OCI-LY7 (cell line): ENCODE data around the gene TTC28.

Source experiments
- EZH2phosphoT487 ChIP-seq: fragments of 200-600 bp; sonication (generic); IDR thresholded peaks from 2 replicates; pipeline ENCODE4 v1.6.1; 2018; ENCODE audit warnings: low read depth, borderline replicate concordance, mild to moderate bottlenecking, mixed run types, antibody characterized with exemption, low read length, moderate library complexity, mixed read lengths
- TF ChIP-seq, protein P1 (sequence below): fragments of 200-600 bp; sonication (generic); conservative IDR thresholded peaks from 2 replicates; pipeline ENCODE4 v1.5.1; 2014; ENCODE audit warnings: mild to moderate bottlenecking, antibody characterized with exemption, low read length, moderate library complexity, mixed read lengths

GRCh38 chr22:28068826-28069225, 610.8 kb downstream of the TTC28 start:
- TF ChIP-seq, protein P1, sequence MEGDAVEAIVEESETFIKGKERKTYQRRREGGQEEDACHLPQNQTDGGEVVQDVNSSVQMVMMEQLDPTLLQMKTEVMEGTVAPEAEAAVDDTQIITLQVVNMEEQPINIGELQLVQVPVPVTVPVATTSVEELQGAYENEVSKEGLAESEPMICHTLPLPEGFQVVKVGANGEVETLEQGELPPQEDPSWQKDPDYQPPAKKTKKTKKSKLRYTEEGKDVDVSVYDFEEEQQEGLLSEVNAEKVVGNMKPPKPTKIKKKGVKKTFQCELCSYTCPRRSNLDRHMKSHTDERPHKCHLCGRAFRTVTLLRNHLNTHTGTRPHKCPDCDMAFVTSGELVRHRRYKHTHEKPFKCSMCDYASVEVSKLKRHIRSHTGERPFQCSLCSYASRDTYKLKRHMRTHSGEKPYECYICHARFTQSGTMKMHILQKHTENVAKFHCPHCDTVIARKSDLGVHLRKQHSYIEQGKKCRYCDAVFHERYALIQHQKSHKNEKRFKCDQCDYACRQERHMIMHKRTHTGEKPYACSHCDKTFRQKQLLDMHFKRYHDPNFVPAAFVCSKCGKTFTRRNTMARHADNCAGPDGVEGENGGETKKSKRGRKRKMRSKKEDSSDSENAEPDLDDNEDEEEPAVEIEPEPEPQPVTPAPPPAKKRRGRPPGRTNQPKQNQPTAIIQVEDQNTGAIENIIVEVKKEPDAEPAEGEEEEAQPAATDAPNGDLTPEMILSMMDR: no peak
- TF ChIP-seq EZH2phosphoT487: no peak
